Stimulated activated naive CD8-positive, alpha-beta T cell treated with anti-CD3 and anti-CD28 coated beads, Interleukin-15, Interleukin-2, amounts not matched to agents 100 ng/mL and 50 ng/mL, for 24 hours (primary cell): Measurements from ENCODE around the gene AUNIP.

ENCODE experiments used
- H3K27ac Mint-ChIP-seq: one replicate; pipeline ENCODE4 v1.8.0; 2021; ENCODE audit warnings: mild to moderate bottlenecking, mixed read lengths
- H3K27me3 Mint-ChIP-seq: one replicate; pipeline ENCODE4 v1.8.0; 2021; ENCODE audit warnings: mixed read lengths
- H3K36me3 Mint-ChIP-seq: one replicate; pipeline ENCODE4 v1.8.0; 2021; ENCODE audit warnings: low read depth, mixed read lengths
- H3K4me1 Mint-ChIP-seq: one replicate; pipeline ENCODE4 v1.8.0; 2021; ENCODE audit warnings: low read depth, mixed read lengths
- H3K4me3 Mint-ChIP-seq: one replicate; pipeline ENCODE4 v1.8.0; 2021; ENCODE audit warnings: mild to moderate bottlenecking, mixed read lengths
- H3K9me3 Mint-ChIP-seq: one replicate; pipeline ENCODE4 v1.8.0; 2021; ENCODE audit warnings: mixed read lengths

AUNIP gene

DNA sequence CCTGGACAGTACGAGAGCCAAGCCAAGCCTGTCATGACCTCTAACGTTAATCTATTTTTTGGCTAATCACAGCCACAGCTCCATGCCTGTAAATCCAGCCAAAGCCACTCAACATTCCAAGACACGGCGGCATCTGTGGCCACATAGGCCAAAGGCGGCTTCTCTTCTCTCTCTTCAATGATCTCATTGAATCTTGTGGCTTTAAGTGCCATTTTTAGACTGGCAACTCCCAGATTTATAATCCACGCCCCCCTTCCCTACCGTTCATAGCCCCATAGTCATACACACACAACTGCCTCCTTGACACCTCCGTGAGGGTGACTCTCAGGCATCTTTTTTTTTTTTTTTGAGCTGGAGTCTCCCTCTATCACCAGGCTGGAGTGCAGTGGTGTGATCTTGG is 64.9 kb downstream of the AUNIP start:
- no peak overlapping the region for H3K27ac Mint-ChIP-seq
- H3K36me3 Mint-ChIP-seq = no peaks in the 10 kb centered on the region
- no peaks in the 10 kb centered on the region for H3K27me3 Mint-ChIP-seq
- H3K4me1 Mint-ChIP-seq = peaks cover 39% of the 10 kb centered on the region
- H3K4me3 Mint-ChIP-seq = no peak overlapping the region
- H3K9me3 Mint-ChIP-seq = no peaks in the 10 kb centered on the region

DNA sequence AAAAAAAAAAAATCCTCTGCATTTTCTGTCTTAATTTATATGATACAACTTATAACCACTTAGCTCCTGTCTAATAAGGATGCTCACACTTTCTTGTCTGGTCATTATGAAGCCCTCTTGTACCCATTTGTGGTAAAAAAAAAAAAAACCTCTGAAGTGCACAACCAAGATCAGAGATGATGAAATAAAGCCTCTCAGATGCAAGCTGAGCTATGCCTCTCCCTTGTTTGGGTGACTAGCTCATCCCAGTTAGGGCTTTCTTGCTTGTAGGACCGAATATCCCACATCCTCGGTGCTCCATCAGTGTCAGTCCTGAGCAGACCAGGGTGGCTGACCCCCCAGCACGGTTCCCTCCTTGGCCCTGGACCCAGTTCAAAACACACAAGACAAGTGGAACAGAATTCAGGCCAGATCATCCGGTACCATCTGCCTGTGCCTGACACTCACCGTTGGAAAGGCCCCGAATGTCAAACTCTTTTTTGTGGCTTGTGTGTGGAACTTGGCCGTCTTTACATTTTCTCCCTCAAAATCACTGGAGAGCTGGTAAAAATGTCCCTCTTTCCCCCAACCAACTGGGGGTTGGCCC is 65.6 kb downstream of the AUNIP start:
- H3K4me3 Mint-ChIP-seq = no peak overlapping the region
- H3K36me3 Mint-ChIP-seq = no peaks in the 10 kb centered on the region
- peaks cover 37% of the 10 kb centered on the region for H3K4me1 Mint-ChIP-seq
- no peaks in the 10 kb centered on the region for H3K9me3 Mint-ChIP-seq
- no peaks in the 10 kb centered on the region for H3K27me3 Mint-ChIP-seq
- H3K27ac Mint-ChIP-seq = no peak overlapping the region

DNA sequence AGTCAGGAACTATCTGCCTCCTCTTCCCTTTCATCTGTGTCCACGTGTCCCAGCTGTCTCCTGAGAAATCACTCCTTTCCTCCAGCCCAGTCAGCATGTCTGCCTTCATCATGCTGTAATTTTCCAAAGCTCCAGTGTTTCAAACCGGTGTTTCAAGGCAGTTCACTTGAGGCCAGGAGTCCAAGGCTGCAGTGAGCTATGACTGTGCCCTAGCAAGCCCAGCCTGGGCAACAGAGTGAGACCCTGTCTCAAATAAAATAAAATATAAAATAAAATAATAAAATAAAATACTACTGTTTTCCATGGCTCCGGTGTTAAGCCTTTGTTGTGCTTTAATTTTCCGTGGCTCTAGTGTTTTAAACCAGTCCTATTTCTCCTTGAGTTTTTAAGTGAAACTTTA is 67.1 kb downstream of the AUNIP start:
- Mint-ChIP-seq H3K4me1 (peaks cover 23% of the 10 kb centered on the region), H3K27me3 (no peaks in the 10 kb centered on the region)

DNA sequence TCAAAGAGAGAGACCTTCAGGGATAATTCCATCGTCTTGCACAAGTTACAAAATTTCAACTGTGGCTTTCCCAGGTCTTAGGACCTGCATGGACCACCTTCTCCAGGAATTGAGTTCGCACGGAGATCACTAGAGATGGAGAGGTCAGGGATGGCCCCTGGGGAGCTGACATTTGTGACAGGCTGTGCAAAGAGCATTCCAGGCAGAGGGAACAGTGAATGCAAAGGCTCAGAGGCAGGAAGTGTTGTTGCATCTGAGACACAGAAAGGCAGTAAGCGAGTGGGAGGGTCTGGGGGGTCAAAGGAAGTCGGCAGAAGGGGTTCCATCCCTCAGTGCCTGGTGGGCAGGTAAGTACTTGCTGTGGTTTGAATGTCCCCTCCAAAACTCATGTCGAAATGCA is 68.8 kb downstream of the AUNIP start:
- H3K27ac Mint-ChIP-seq = no peak overlapping the region
- H3K4me3 Mint-ChIP-seq = no peak overlapping the region
- H3K9me3 Mint-ChIP-seq = no peaks in the 10 kb centered on the region
- no peaks in the 10 kb centered on the region for H3K36me3 Mint-ChIP-seq
- H3K27me3 Mint-ChIP-seq = no peaks in the 10 kb centered on the region
- peaks cover 6% of the 10 kb centered on the region for H3K4me1 Mint-ChIP-seq

More for the DNA sequence above, 67.1 kb downstream of the AUNIP start:
- Mint-ChIP-seq H3K9me3 (no peaks in the 10 kb centered on the region), H3K27ac (no peak overlapping the region), H3K36me3 (no peaks in the 10 kb centered on the region), H3K4me3 (no peak overlapping the region)

DNA sequence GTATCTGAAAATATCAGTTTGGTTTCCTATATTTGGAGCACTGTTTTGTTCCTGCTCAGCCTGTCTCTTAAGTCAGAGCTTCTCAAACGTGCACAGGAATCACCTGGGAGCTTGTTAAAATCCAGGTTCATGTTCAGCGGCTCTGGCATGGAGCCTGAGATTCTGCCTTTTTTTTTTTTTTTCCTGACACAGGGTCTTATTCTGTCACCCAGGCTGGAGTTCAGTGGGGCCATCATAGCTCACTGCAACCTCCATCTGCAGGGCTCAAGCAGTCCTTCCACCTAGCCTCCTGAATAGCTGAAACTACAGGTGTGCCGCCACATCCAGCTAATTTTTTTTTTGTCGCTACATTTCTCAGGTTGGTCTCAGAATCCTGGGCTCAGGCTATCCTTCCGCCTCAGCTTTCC is 71.5 kb downstream of the AUNIP start:
- no peaks in the 10 kb centered on the region for H3K9me3 Mint-ChIP-seq
- no peaks in the 10 kb centered on the region for H3K27me3 Mint-ChIP-seq
- no peaks in the 10 kb centered on the region for H3K4me1 Mint-ChIP-seq
- H3K27ac Mint-ChIP-seq = no peak overlapping the region
- H3K4me3 Mint-ChIP-seq = no peak overlapping the region
- no peaks in the 10 kb centered on the region for H3K36me3 Mint-ChIP-seq

DNA sequence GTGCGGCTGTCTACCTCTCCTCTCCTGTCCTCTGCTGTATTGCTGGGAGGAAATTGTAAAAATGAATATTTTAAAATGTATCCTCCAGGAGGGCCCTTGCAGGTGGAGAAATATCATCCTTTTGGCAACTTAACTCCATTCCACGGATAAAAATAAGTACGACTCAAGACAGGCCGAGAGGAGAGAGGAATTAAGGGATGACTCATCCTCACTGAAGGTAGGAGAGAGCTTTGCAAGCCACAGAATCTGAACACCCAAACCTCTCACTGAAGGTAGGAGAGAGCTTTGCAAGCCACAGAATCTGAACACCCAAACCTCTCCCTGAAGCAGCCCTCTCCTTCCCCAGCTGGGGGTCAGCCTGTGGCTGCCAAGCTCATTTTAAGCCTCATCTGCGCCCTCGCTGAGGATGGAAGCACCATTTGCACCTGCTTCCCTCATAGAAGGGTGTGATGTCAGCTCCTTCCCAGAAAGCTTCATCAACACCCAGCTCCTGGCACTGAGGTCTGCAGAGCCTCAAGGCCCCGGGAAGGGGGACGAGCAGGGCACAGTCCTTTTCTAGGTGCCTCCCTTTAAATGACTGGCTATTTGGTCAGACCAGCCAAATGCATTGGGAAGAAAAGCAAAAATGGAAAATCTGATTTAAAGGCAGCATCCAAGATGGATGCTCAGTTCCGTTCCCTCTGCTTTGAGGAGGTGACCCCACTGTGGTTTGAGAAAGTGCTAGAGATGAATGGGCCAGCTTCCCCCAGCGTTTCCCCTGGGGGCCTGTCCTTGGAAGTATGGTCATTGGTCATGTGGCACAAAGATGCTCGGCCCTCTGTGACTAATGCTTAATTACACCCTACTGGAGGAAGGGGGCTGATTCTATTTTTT is 72.1 kb downstream of the AUNIP start:
- Mint-ChIP-seq H3K4me3 (no peak overlapping the region), H3K27ac (peak overlapping the region; percentile 17)

DNA sequence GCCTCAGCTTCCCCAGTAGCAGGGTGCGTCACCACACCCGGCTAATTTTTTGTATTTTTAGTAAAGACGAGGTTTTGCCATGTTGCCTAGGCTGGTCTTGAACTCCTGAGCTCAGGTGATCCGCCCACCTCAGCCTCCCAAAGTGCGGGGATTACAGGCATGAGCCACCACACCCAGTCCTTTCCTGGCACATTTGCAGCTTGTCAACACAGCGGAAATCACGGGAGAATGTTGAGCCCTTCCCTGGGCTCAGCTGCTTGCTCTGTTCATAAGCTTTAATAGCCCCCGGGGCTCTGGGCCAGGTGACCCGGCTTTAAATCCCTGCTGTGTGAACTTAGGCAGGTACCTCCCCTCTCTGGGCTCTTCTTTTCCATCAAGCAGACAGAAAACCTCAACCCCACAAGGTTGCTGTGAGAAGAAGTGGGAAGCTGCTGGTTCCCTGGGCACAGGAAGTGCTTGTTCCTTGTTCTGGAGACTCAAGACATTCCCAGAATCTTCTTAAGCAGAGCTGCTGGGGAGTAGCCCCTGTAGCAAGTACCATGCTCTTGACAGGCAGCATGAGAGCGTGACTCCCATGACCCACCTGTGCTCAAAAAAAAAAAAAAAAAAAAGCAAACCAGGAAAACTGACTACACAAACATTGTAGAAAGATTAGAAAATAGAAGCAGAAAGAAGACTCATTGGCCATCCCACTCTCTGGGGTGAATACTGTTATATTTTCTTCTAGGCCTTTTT is 73.8 kb downstream of the AUNIP start:
- H3K9me3 Mint-ChIP-seq = no peaks in the 10 kb centered on the region
- H3K4me3 Mint-ChIP-seq = no peak overlapping the region
- H3K4me1 Mint-ChIP-seq = no peaks in the 10 kb centered on the region
- no peaks in the 10 kb centered on the region for H3K27me3 Mint-ChIP-seq
- H3K36me3 Mint-ChIP-seq = no peaks in the 10 kb centered on the region
- no peak overlapping the region for H3K27ac Mint-ChIP-seq

More for the DNA sequence above, 72.1 kb downstream of the AUNIP start:
- H3K4me1 Mint-ChIP-seq = no peaks in the 10 kb centered on the region
- no peaks in the 10 kb centered on the region for H3K27me3 Mint-ChIP-seq
- H3K36me3 Mint-ChIP-seq = no peaks in the 10 kb centered on the region
- H3K9me3 Mint-ChIP-seq = no peaks in the 10 kb centered on the region

DNA sequence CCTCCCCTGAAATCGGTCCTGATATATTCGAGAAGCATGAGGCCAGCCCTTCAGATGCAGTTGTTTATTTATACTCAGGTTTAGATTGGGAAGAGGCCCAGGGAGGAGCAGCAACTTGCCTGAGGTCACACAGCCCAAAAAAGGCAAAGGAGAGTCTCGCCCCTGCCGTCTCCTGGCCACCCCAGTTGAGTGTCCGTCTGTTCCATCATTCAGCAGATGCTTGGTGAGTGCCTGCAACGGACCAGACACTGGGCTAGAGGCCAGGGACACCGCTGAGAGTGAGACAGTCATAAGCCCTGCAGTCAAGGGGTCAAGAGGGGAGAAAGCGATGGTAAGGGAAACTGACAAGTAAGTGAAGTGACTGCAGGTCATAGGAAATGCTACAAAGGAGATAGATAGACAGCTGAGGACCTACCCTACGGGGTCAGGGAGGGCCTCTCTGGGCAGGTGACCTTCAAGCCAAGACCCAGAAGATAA is 74.6 kb downstream of the AUNIP start:
- no peak overlapping the region for H3K4me3 Mint-ChIP-seq
- no peaks in the 10 kb centered on the region for H3K9me3 Mint-ChIP-seq
- H3K36me3 Mint-ChIP-seq = no peaks in the 10 kb centered on the region
- H3K4me1 Mint-ChIP-seq = no peaks in the 10 kb centered on the region
- no peak overlapping the region for H3K27ac Mint-ChIP-seq
- H3K27me3 Mint-ChIP-seq = no peaks in the 10 kb centered on the region
